Renal pelvis (tissue), 4 donors: ENCODE results near the gene IRX3. TPM values are rescaled to one million over a fixed set of nuclear protein-coding genes. Genes with fewer than 3 reads are reported as not detected.

Source experiments
- DNase-seq: peaks from one replicate; pipeline ENCODE4 v3.0.0-alpha.2; 2013
- polyA plus RNA-seq, 3 donors: library from polyadenylated mRNA; unstranded; fragments of 120-200 nt; gene quantifications; one replicate each; pipeline ENCODE4 v1.2.1, GENCODE V29; 2013; ENCODE audit not compliant: insufficient read length in 3 of 3

The IRX3 gene
- polyA plus RNA-seq, 3 donors, result 26.6 to 37.6 (median 27.9) TPM

- DNase-seq, result no peak
Measured at GRCh38 chr16:54297154-54297553, 10.6 kb upstream of the IRX3 start.

- DNase-seq, result no peak
Measured at GRCh38 chr16:54296543-54296942, 10.0 kb upstream of the IRX3 start.

GRCh38 chr16:54291656-54292487 is 5.3 kb upstream of the IRX3 start:
- no peak for DNase-seq

DNA sequence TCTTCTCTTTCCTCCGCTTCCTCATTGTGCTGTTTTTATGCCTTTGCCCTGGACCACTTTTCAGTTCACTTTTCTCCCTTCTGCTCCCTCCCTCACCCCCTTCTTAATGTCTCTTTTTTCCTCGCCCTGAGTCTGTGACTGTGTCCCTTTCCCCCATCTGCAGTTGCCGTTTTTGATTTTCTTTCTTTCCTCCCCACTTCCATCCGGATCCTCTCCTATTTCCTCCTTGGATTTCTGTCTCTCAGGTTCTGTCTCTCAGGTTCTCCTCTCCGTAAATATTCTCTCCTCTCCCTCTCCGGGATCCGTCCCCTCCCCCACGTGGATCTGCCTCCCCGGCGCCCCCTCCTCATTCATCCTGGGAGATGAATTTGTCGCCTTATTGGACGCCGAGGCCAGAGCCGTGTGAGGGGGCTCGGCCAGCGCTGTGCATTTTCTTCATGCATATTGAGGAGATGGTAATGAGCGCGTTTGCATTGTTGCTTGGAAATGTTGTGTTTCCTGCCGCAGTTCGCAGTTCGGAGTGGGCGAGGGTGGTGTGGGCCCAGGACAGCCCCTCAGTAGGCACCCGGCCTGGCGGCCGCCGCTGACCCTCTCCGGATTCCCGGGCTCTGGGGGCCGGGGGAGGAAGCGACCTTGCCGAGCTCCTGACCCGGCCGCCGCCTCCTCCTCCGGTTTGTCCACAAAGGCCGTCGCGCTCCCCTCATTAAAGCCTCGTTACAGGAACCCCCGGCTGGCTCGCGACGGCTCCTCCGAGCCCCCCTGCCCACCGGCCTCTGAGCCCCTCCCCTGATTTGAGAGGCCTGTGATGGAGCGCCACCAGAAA is 4.5 kb upstream of the IRX3 start:
- DNase-seq, result no peak

GRCh38 chr16:54289945-54290832 is 3.6 kb upstream of the IRX3 start:
- DNase-seq, result no peak

- DNase-seq, result no peak
Measured at GRCh38 chr16:54289242-54289944, 2.8 kb upstream of the IRX3 start.

DNA sequence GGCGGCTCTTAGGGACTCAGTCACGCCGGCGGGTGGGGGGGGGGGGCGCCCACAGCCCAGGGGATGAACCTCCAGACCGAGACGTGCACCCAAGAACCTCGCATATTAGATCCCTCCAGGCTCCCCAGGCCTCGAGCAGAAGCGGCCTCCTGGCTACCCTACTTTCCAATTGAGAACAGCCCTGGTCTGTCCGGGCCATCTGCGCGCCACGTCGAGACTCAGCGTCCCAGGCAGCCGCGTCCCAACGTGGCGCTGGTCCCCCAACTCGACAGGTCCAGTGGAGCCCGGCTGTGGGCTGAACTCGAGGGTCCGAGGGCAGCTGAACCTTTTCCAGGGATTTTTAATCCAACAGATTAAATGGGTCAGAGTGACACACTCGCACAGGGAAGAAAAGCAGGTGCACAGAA is 2.3 kb upstream of the IRX3 start:
- DNase-seq, result no peak

DNA sequence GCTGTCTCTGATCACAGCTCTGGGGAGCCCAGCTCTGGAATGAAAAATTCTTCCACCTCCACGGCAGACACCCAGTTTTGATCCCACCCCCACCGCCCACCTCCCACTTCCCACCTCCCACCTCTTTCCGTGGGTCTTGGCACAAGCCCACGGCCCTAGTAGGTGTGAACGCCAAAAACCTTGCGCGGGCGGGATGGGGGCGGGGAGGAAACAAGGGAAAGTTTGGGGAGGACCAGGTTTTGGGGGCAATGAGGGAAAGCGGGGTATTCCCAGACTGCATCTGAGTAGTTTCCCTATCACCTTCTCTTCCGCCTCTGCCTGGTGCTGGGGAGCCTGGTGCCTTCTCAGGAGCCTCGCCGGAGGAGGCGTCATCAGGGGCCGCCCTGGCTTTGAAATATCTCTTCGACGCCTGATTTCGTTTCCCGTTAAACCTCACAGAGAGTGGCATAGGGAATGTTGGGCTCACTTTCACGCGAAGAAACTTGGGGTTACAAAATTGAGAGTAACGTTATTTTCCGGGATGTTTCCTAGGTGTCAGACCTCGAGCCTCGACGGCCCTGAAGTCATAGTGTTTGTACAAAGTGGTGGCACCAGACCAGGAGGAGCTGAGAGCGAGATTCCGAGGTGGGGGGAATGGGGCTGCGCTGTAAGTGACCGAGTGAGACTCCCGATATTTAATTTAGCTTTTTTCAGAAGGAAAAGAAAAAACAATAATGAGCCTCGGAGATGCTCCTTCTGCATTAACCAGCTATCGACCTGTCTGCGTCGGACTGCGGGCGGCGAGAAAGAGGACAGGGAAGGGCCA is 1.6 kb upstream of the IRX3 start:
- DNase-seq, result no peak

DNA sequence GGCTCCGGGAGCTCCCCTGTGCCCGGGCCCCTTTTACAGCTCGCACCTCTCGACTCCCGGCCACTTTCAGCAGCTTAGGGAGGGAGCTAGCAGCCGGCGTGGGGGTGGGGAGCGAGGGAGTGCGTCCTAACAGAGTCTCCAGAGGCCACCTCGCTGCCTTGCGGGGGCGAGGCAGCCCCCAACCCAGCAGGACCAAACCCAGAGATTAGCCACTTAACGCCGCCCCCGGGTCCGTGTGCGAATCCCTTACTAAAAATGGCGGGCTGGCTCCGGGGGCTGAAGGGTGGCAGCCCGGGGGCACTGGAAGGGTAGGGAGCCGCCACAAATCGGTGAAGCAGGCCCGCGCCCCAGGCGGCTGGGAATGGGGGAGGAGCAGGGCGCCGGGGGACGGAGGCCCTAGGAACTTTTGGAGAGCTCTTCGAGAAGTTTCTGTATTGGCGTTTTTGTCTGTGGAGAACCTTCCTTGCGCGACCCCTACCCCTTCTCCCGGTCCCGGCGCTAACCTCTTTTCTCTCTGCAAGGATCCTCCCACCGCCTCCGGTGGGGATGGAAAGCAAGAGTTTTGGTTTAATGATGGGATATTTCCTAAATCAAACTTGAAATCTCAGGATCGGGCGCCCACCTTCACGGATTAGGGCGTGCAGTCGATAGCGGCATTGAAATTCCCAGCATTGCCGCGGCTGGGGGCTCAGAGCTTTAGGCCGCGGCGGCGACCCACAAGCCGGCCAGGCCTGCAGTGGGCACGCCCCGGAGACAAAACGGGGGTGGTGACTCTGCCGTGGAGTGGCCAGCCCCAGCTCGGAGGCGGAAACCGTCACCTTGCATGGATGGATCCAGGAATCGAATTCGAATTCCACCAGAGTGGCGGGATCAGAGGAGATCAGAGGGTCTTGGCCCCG is 793 bp upstream of the IRX3 start:
- no peak for DNase-seq

DNA sequence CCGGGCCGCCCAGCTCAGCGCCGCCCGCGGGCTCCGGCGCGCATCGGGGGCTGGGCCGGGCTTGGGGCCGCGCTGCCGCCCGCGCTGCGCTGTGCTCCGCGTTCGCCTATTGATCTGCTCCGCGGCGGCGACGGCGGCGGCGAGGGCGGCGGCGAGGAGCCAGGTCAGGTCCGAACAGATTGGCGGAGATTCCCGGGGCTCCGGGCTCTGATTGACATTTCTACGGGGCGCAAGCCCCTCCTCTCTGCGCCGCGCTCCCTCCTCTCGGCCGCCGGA is 559 bp downstream of the IRX3 start:
- no peak for DNase-seq

GRCh38 chr16:54285414-54286089 is 1.0 kb downstream of the IRX3 start:
- DNase-seq, result no peak

- no peak for DNase-seq
Measured at GRCh38 chr16:54284931-54285413, 1.6 kb downstream of the IRX3 start.

DNA sequence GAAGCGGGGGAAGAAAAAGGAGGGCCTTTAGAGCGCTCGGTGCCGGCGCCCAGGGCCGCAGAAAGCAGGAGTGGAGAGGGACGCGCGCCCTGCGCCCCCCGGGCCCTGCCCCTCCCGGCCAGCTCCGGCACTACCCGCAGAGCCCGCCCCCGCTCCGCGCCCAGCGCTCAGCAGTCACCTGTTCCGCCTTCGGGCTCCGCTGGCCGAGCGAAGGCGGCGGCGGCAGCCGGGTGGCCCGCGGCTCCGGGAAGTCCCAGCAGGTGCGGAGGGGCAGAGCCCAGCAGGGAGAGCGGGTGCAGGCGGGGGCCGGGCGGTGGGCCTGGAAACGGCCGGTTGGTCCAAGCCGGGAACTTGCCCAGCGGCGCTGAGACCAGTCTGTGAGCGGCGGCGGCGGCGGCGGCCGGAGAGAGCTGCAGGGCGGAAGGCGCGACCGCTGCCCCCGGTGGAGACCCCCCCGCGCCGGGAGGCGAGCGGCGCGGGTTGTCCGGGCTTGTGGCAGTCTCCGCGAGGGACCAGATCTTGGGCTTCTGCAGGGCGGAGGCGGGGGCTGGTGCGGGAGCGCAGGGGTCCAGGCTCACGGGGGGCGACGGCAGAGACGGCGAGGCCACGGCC is 2.2 kb downstream of the IRX3 start:
- no peak for DNase-seq

DNA sequence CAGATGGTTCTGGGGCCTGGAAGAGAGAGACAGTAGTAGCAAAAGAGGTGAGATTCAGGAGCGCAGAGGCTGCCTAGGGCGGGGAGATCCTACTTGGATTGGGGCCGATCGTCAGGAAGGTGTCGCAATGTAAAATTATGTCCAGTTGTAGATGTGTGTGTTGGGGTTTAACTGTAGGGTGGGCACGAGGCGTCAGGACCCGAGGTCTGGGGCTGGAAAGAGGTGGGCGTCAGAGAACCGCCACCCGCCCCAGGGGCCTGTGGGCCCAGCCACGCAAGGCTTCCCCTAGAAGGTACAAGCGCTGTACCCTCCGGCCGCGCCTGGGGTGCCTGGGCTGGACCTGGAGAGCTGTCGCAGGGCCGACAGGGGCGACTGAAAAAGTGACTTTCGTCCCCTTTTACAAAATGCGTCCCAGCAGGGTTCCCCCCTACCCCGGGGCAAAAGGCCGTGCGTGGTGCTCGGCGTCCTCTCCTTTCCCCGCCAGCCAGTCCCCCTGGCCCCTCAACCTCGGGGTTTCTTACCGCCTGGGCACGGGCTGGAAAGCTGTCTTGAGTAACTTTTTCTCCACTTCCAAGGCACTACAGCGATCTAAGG is 2.8 kb downstream of the IRX3 start:
- no peak for DNase-seq

GRCh38 chr16:54282928-54283724 is 3.5 kb downstream of the IRX3 start:
- DNase-seq, result no peak

- DNase-seq, result no peak
Measured at GRCh38 chr16:54282202-54282927, 4.2 kb downstream of the IRX3 start.
